GM12875 (cell line): ENCODE measurements around the gene MROH9.

Source experiments
- H3K4me3 ChIP-seq: one replicate; pipeline ENCODE4 v1.5.1; 2011; ENCODE audit warnings: low read depth, low read length, control low read depth
- TF ChIP-seq, protein P1 (sequence below): IDR thresholded peaks from 2 replicates; pipeline ENCODE4 v1.5.1; 2011; ENCODE audit warnings: low read depth, mild to moderate bottlenecking, control low read depth, inconsistent platforms, low read length, moderate library complexity, borderline replicate concordance; ENCODE audit not compliant: insufficient read depth

The MROH9 gene

DNA sequence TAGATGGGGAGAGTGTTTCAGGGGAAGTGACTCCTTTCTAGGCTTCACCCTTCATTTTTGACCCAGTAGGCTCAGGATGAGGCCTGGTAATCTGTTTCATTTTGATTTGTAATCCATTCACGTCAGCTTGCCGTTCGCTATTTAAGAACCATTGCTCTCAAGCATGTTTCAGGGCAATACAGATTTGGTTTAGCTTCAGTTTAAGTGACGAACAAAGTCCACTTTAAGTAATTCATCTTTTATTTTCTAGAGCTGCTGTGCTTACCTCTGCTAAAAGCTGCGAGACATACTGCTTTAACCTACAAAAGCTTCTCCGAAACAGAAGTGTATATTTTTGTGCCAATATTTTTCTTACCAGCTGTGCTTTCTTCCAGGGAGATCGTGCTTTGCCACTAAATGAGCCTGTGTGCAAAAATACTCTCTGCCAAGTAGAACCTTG, 146.4 kb downstream of the MROH9 start:
- TF ChIP-seq, protein P1, sequence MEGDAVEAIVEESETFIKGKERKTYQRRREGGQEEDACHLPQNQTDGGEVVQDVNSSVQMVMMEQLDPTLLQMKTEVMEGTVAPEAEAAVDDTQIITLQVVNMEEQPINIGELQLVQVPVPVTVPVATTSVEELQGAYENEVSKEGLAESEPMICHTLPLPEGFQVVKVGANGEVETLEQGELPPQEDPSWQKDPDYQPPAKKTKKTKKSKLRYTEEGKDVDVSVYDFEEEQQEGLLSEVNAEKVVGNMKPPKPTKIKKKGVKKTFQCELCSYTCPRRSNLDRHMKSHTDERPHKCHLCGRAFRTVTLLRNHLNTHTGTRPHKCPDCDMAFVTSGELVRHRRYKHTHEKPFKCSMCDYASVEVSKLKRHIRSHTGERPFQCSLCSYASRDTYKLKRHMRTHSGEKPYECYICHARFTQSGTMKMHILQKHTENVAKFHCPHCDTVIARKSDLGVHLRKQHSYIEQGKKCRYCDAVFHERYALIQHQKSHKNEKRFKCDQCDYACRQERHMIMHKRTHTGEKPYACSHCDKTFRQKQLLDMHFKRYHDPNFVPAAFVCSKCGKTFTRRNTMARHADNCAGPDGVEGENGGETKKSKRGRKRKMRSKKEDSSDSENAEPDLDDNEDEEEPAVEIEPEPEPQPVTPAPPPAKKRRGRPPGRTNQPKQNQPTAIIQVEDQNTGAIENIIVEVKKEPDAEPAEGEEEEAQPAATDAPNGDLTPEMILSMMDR, result no peak
- no peak overlapping the region for H3K4me3 ChIP-seq

DNA sequence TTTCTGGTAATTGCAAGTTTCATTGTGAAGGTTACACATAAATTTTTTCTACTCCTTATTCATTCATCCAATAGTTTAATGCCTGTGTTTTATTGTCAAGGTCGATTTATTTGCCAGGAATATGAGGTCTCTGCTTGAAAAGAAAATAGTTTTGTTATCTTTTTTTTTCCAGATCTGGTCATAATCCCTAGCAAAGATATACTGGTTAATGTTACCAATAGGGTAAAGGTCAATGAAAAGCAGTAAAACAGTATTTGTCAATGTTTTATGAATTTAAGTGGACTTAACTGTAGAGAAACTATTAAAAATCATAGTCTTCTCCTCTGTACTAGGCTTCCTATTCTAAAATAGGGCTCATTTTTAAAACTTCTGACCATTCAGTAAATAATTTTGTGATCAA, 147.3 kb downstream of the MROH9 start:
- H3K4me3 ChIP-seq, result no peak overlapping the region
- TF ChIP-seq, protein P1, result no peak

DNA sequence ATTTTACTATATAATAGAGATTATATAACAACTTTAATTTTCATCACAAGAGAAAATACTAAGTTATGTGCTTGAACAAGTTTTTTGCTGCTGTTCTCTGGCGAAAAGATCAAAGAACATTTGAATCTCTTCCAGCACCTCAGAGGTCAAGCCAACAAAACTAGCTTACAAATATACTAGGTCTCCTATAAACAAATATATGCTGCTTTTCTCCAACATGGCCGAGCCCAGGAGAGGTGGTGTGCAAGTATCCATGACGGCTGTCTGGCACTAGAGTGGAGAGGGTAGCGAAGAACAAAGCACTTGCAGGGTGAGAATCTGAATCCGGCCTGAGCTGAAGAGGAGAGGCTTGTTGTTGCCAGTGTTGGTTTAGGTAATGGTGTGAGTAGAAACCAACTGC, 147.9 kb downstream of the MROH9 start:
- H3K4me3 ChIP-seq, result no peak overlapping the region
- TF ChIP-seq, protein P1, result no peak

DNA sequence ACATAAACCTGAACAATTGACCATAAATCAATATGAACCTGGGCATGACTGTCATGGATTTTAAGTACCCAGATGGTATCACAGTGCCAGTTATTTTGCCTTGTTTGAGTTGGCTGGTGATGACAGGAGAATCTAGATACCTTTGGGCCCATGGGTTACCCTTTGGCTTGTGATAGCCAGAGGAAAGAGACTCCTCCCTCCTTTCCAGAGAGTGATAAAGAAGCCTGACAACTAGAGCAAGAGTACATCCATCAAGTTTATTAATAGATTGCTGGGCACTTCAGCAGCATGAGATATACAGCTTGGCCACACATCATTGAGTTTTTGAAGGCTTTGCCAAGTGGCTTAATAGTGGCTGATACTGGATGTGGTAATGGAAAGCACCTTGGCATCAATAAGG, 148.8 kb downstream of the MROH9 start:
- no peak overlapping the region for H3K4me3 ChIP-seq
- TF ChIP-seq, protein P1, result no peak

DNA sequence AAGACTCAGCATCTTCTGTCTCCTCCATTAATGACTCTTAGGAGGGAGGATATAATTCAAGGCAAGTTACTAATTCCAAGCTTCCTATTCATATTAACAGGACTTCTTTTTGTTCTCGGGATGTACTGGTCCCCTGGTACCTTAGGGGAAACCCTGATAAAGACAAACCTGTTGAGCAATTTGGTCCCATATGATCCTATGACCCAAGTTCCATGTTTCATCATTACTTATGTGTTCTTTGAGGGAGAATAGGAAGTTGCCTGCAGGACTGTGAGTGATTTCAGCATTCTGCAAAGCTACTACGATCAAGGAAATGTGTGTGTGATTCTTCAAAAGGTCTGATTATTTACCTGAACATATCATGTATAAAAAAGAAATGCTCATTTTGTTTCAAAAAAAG, 149.5 kb downstream of the MROH9 start:
- H3K4me3 ChIP-seq, result no peak overlapping the region
- TF ChIP-seq, protein P1, result no peak

DNA sequence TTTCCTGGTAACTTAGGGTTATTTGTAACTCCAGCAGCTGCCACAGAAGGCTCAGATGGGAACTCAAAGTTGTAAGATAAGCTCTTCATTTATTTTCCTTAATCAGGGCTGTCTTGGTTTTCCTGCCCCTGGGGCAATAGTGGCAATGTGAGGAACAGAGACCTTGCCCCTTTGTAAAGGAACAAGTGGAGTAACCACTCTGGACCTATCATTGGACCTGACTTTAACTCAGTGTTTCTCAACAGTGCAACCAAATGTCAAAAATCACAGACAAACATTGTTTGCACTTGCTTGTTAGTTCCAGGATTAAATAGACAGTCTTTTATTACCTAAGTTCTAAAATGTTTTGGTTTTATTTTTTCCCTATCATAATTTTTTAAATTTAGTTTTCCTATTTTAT, 152.6 kb downstream of the MROH9 start:
- H3K4me3 ChIP-seq, result no peak overlapping the region
- TF ChIP-seq, protein P1, result no peak

DNA sequence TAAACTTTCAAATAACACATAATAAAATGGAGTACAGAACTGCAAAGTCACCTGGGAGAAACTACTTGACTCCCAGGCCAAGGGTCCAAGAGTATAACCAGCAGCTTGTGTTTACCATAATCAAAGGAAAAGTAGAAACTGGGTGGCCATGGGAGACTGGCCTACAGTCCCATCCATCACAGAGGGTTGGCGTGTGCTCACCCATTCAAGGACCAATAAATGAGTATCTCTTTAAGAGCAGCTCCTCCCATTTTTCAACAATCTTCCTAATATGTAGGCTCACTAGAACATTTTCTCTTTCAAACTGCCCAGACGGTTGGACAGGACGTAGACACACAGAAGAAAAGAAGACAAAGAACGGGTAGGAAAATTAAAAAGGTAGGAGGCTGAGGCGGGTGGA, 155.3 kb downstream of the MROH9 start, which contains the start of gene FMO3:
TSS of gene FMO3 (plus strand) at position 302 of the 400 bp plus-strand sequence. CDS start 1,754 bp downstream, outside the sequence.
- no peak within 1 kb of the TSS for H3K4me3 ChIP-seq
- TF ChIP-seq, protein P1, result no peak
